Keratinocyte (primary cell): ENCODE data around the gene CMSS1.

Experiments used
- CTCF ChIP-seq, 3 experiments: IDR thresholded peaks in 1 of 3; conservative IDR thresholded peaks in 1 of 3; optimal IDR thresholded peaks in 1 of 3; 2 replicates in 2 of 3; 3 replicates in 1 of 3; pipeline versions ENCODE3 to v1.5.1; 2011; ENCODE audit warnings: low read length in 3 of 3, mild to moderate bottlenecking in 3 of 3, moderate library complexity in 2 of 3, control low read depth in 1 of 3, inconsistent platforms in 1 of 3; ENCODE audit not compliant: insufficient read depth in 2 of 3; ENCODE audit errors: extremely low read depth in 1 of 3
- EZH2 ChIP-seq: IDR thresholded peaks from one replicate; pipeline ENCODE4 v1.6.1; 2012; ENCODE audit warnings: inconsistent platforms, mild to moderate bottlenecking, low read length, moderate library complexity

GRCh38 chr3:100032243-100032642 is 214.6 kb downstream of the CMSS1 start:
- TF ChIP-seq CTCF (optimal IDR thresholded peaks at IDR 0.05 in 1 of 3, IDR thresholded peaks at IDR 0.05 in 1 of 3, conservative IDR thresholded peaks at IDR 0.05 in 1 of 3; ENCODE audit: extremely low read depth in 1 of 3, insufficient read depth in 2 of 3, low read length in 3 of 3) (no peak), EZH2 (no peak)
